ENCODE data around the gene SPATS1.

The SPATS1 gene

DNA sequence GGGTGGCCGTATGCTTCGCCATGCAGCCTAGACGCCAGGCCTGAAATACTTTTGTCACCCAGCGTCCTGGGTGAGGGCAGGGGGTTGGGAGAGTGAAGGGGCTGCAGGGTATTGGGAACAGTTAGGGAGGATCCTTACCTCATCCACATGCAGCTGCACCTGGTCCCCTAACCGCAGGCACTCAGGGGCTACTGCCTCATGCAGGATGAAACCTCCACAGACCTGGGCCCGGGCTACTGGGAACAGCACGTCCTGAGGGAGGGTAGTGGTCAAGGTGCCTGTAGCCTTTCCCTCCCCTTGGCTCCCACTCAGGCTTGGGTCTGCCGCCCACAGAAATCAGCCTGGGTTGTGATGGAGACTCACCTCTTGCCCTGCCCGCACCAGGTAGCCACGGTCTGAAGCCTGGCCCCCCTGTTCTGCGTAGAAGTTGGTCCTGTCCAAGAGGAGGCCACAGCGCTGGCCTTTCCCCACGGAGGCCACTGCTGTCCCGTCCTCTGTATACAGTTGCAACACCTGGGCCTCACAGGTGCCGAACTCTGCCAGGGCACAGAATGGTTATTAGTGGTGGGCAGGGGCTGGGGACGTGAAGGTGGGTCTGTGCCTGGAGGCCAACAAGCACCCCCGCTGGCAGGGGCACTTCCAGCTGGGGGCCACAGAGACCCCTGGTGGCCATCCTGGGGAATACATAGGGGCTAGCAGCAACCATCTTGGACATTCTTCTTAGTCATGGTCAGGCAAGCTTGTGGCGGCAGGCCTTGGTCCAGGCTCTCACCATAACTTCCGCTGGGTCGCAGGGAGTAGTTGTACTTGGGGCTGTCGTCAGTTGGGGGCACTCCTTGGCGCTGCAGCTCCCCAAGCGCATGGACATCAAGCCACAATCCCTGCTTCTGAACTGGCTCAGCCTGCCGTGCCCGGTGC lies 37.9 kb upstream of the SPATS1 start:
- TF ChIP-seq, protein P1, sequence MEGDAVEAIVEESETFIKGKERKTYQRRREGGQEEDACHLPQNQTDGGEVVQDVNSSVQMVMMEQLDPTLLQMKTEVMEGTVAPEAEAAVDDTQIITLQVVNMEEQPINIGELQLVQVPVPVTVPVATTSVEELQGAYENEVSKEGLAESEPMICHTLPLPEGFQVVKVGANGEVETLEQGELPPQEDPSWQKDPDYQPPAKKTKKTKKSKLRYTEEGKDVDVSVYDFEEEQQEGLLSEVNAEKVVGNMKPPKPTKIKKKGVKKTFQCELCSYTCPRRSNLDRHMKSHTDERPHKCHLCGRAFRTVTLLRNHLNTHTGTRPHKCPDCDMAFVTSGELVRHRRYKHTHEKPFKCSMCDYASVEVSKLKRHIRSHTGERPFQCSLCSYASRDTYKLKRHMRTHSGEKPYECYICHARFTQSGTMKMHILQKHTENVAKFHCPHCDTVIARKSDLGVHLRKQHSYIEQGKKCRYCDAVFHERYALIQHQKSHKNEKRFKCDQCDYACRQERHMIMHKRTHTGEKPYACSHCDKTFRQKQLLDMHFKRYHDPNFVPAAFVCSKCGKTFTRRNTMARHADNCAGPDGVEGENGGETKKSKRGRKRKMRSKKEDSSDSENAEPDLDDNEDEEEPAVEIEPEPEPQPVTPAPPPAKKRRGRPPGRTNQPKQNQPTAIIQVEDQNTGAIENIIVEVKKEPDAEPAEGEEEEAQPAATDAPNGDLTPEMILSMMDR (IDR thresholded peaks at IDR 0.05; ENCODE audit: borderline replicate concordance, insufficient read depth, low read depth, low read length), result peak; percentile 71
- H3K4me3 ChIP-seq (ENCODE audit: low read depth, low read length), result no peak overlapping the region

DNA sequence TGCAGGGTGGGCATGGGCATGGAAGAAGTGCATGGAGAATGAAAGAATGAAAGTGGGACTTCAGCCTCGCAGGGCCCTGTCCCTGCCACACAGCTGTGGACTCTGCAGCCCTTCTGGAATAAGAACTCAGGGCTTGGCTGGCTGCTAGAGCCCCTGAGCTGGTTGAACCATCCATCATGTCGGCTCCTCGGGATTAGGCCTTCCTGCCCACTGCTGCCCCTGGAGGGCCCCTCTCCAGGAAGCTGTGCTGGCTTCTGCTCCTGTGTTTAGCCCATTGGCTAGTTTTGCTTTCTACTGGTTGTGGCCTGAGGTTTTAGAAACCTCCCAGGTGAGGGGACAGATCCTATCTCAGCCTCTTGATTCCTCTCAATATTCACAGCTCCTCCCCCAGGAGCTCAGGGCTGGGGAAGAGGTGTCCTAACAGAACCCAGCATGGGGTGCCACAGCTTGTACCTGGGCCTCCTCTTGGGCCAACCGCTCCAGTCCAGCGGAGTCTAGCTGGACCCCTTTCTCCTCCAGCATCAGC lies 37.2 kb upstream of the SPATS1 start:
- TF ChIP-seq, protein P1 (IDR thresholded peaks at IDR 0.05; ENCODE audit: borderline replicate concordance, insufficient read depth, low read depth, low read length), result no peak

DNA sequence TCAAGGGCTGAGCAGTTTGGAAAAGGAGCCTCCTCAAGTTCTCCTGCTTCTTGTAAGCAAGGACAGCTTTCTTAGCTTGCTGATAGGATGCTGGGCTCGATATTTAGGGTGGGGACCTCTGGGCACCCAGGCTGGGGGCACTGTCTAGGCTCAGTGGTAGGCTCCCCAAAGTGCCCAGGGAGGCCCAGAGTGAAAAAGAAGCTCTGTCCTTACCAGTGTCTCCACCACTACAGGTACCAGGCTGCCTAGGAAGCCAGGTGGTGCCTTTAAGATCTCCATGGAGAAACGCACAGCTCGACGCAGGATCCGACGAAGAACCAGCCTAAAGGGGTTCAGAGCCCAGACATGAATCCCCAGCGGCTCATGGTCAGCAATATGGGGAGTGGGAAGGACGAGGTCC lies 35.7 kb upstream of the SPATS1 start:
- TF ChIP-seq, protein P1 (IDR thresholded peaks at IDR 0.05; ENCODE audit: borderline replicate concordance, insufficient read depth, low read depth, low read length), result no peak
- H3K4me3 ChIP-seq (ENCODE audit: low read depth, low read length), result no peak overlapping the region

More for the DNA sequence above, 37.2 kb upstream of the SPATS1 start:
- H3K4me3 ChIP-seq (ENCODE audit: low read depth, low read length), result no peak overlapping the region

DNA sequence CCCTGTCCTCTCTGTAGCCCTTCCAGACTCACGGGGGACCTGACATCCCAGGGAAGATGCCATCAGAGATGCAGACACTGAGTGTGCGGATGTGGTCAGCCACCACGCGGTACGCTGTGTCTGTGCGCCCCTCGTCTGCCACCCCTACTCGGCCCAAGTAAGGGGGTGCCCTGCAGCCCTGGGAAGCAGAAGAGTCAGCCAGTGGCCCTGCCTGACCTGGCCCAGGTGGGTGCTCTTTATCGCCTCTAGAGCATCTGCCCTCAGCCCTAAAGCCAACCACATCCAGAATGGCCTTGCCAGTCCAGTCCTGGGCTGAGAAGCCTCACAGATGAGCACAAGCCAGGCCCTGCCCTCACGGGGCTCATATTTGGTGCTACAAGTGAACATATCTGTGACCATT lies 35.2 kb upstream of the SPATS1 start:
- TF ChIP-seq, protein P1 (IDR thresholded peaks at IDR 0.05; ENCODE audit: borderline replicate concordance, insufficient read depth, low read depth, low read length), result no peak
- no peak overlapping the region for H3K4me3 ChIP-seq (ENCODE audit: low read depth, low read length)

DNA sequence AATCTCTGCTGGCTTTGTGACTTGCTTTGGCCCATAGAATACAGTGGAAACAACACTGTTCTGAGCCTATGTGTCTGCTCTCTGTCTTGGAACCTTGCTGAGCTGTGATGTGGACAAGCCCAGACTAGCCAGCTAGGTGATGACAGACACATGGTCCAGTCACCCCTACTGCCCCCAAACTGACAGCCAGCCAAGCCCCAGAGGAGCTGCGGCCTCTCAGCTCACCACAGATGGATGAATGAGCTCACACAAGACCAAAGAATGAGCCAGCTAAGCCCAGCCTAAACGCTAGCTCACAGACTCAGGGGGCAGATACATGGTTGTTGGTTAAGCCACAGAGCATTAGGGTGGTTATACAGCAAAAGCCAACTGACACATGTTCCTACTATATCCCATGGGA lies 33.4 kb upstream of the SPATS1 start:
- TF ChIP-seq, protein P1 (IDR thresholded peaks at IDR 0.05; ENCODE audit: borderline replicate concordance, insufficient read depth, low read depth, low read length), result no peak

DNA sequence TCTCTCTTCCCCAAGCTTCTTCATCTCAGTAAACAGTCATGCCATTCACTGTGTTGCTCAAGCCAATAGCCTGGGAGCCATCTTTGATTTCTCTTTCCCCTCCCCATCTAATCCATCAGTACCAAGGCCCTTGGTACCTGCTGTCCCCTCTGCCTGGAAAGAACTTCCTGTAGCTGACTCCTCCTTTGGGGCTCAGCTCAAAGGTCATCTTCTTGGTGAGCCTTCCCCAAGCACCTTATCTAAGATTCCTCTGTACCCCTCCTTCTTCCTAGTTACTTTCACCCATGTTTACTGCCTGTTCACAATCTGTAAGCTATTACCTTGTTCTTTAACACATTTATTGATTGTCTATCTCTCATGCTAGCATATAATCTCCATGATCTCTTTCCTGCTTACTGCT lies 32.8 kb upstream of the SPATS1 start:
- TF ChIP-seq, protein P1 (IDR thresholded peaks at IDR 0.05; ENCODE audit: borderline replicate concordance, insufficient read depth, low read depth, low read length), result no peak
- H3K4me3 ChIP-seq (ENCODE audit: low read depth, low read length), result no peak overlapping the region

More for the DNA sequence above, 33.4 kb upstream of the SPATS1 start:
- no peak overlapping the region for H3K4me3 ChIP-seq (ENCODE audit: low read depth, low read length)

DNA sequence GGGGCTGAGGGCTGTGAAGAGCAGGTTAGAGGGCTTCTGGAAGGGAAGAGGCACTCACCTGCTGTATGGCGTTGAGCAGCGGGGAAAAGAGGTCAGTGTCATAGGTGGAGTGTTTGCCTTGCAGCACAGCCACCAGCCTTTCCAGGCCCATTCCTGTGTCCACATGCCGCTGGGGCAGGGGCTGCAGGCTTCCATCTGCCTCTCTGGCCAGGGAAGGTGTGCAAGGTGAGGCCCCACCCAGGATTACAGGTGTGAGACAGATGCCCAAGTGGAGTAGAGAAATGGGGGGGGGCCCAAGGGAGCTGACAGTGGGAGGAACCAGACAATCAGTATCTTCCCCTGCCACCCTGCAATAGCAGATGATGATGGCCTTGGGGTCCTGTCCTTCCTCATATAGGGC lies 32.2 kb upstream of the SPATS1 start:
- TF ChIP-seq, protein P1 (IDR thresholded peaks at IDR 0.05; ENCODE audit: borderline replicate concordance, insufficient read depth, low read depth, low read length), result no peak
- no peak overlapping the region for H3K4me3 ChIP-seq (ENCODE audit: low read depth, low read length)
